ENCODE measurements around the gene ATG13. TPM values are rescaled to one million over a fixed set of nuclear protein-coding genes. Genes with fewer than 3 reads are reported as not detected.
"Not testable (repeated sequence)": the region's sequence is repeated elsewhere in the genome, so short reads cannot be mapped to it uniquely, and the experiment has no call there.

ATG13 gene
- total RNA-seq, 6 experiments from 2014 or later = 64.2 to 94.0 (median 85.3) TPM

DNA sequence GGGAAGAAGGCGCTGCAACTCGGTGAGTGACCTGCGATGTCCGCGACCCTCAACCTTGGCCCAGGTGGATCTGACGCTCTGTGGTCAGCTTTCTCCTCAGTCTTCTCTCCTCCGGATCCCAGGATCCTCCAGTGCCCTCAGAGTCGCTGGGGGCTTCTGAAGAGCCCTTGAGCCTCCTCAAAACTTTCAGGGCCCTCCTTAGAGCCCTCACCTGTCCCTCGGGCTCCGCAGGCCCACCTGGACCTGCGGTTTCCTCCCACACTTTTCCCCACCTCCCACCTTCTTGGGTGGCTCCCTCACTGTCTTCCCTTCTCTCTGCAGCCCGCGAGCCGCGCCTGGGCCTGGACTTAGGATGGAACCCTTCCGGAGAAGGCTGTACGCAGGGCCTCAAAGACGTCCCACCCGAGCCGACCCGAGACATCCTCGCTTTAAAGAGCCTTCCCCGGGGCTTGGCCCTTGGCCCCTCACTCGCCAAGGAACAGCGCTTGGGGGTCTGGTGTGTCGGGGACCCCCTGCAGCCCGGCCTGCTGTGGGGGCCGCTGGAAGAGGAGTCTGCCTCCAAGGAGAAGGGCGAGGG, 83.8 kb downstream of the ATG13 start:
- H3K27me3 Mint-ChIP-seq (ENCODE audit: insufficient read depth) = no peaks in the 10 kb centered on the region
- H3K4me3 Mint-ChIP-seq = peak overlapping the region; percentile 98
- TF ChIP-seq CTCF (IDR thresholded peaks at IDR 0.05) = no peak
- peaks cover 31% of the 10 kb centered on the region for H3K36me3 Mint-ChIP-seq (ENCODE audit: low read depth)
- H3K9me3 Mint-ChIP-seq = no peaks in the 10 kb centered on the region
- peak overlapping the region; percentile 100 for H3K27ac Mint-ChIP-seq
- H3K4me1 Mint-ChIP-seq (ENCODE audit: low read depth) = peaks cover 32% of the 10 kb centered on the region
- no peak for DNase-seq

GRCh38 chr11:46705070-46705688, 87.8 kb downstream of the ATG13 start:
- H3K4me3 Mint-ChIP-seq = no peak overlapping the region
- H3K4me1 Mint-ChIP-seq (ENCODE audit: low read depth) = peaks cover 23% of the 10 kb centered on the region
- no peaks in the 10 kb centered on the region for H3K9me3 Mint-ChIP-seq
- DNase-seq = no peak
- peaks cover 39% of the 10 kb centered on the region for H3K36me3 Mint-ChIP-seq (ENCODE audit: low read depth)
- TF ChIP-seq CTCF (IDR thresholded peaks at IDR 0.05) = no peak
- no peak overlapping the region for H3K27ac Mint-ChIP-seq
- no peaks in the 10 kb centered on the region for H3K27me3 Mint-ChIP-seq (ENCODE audit: insufficient read depth)

GRCh38 chr11:46706886-46707285, 89.5 kb downstream of the ATG13 start:
- Mint-ChIP-seq H3K27ac (no peak overlapping the region), H3K27me3 (ENCODE audit: insufficient read depth) (no peaks in the 10 kb centered on the region), H3K9me3 (no peaks in the 10 kb centered on the region), H3K36me3 (ENCODE audit: low read depth) (peaks cover 29% of the 10 kb centered on the region), H3K4me1 (ENCODE audit: low read depth) (peaks cover 28% of the 10 kb centered on the region), H3K4me3 (no peak overlapping the region)
- DNase-seq = no peak
- TF ChIP-seq CTCF (IDR thresholded peaks at IDR 0.05) = no peak

- H3K27ac Mint-ChIP-seq = peak overlapping the region; percentile 55; the same call in 1 of the 2 replicates
- not testable (repeated sequence) for DNase-seq; H3K9me3 Mint-ChIP-seq; H3K27me3 Mint-ChIP-seq (ENCODE audit: insufficient read depth); H3K4me3 Mint-ChIP-seq
- peaks cover 17% of the 10 kb centered on the region; the same call in 1 of the 2 replicates for H3K36me3 Mint-ChIP-seq (ENCODE audit: low read depth)
- peaks cover 25% of the 10 kb centered on the region for H3K4me1 Mint-ChIP-seq (ENCODE audit: low read depth)
Observed at GRCh38 chr11:46709351-46709750, 92.0 kb downstream of the ATG13 start.

- H3K4me1 Mint-ChIP-seq (ENCODE audit: low read depth) = peaks cover 35% of the 10 kb centered on the region
- H3K36me3 Mint-ChIP-seq (ENCODE audit: low read depth) = peaks cover 17% of the 10 kb centered on the region; the same call in 1 of the 2 replicates
- peak; percentile 86 for DNase-seq
- H3K9me3 Mint-ChIP-seq = no peaks in the 10 kb centered on the region
- no peak for TF ChIP-seq CTCF (IDR thresholded peaks at IDR 0.05)
- peak overlapping the region; percentile 92 for H3K27ac Mint-ChIP-seq
- no peaks in the 10 kb centered on the region for H3K27me3 Mint-ChIP-seq (ENCODE audit: insufficient read depth)
- no peak overlapping the region; the same call in 1 of the 2 replicates for H3K4me3 Mint-ChIP-seq
Observed at GRCh38 chr11:46710821-46711269, 93.5 kb downstream of the ATG13 start.

GRCh38 chr11:46711303-46711702, 94.0 kb downstream of the ATG13 start:
- peak overlapping the region; percentile 92 for H3K27ac Mint-ChIP-seq
- no peak for DNase-seq

More at GRCh38 chr11:46711303-46711702, 94.0 kb downstream of the ATG13 start:
- H3K9me3 Mint-ChIP-seq = no peaks in the 10 kb centered on the region
- TF ChIP-seq CTCF (IDR thresholded peaks at IDR 0.05) = no peak
- H3K4me3 Mint-ChIP-seq = no peak overlapping the region; the same call in 1 of the 2 replicates
- peaks cover 35% of the 10 kb centered on the region for H3K4me1 Mint-ChIP-seq (ENCODE audit: low read depth)
- H3K36me3 Mint-ChIP-seq (ENCODE audit: low read depth) = peaks cover 17% of the 10 kb centered on the region; the same call in 1 of the 2 replicates
- no peaks in the 10 kb centered on the region for H3K27me3 Mint-ChIP-seq (ENCODE audit: insufficient read depth)
